Measurements from ENCODE around the gene G0S2. TPM values are rescaled to one million over a fixed set of nuclear protein-coding genes. Genes with fewer than 3 reads are reported as not detected.
A peak's percentile ranks its signal among the peaks of the same experiment; 100 is the strongest.

The G0S2 gene
- total RNA-seq, 1 donor from 2014 or later, result 19.9 TPM

GRCh38 chr1:209634005-209634737, 41.0 kb upstream of the G0S2 start:
- H3K4me1 ChIP-seq, result no peaks in the 10 kb centered on the region
- H3K9me3 ChIP-seq, result no peaks in the 10 kb centered on the region
- no peaks in the 10 kb centered on the region for H3K27me3 ChIP-seq (ENCODE audit: low read depth)
- intact Hi-C loops (cut with DNase I), result no loop called here
- DNase-seq, result no peak
- no peak overlapping the region for H3K27ac ChIP-seq
- ATAC-seq, result no peak
- H3K36me3 ChIP-seq, result no peaks in the 10 kb centered on the region
- H3K4me3 ChIP-seq, result no peak overlapping the region
- no peak for TF ChIP-seq CTCF (IDR thresholded peaks at IDR 0.05)

GRCh38 chr1:209635850-209636249, 39.4 kb upstream of the G0S2 start:
- intact Hi-C loops (cut with DNase I), result no loop called here
- Histone ChIP-seq H3K27me3 (ENCODE audit: low read depth) (no peaks in the 10 kb centered on the region), H3K9me3 (no peaks in the 10 kb centered on the region), H3K4me3 (no peak overlapping the region), H3K27ac (no peak overlapping the region), H3K4me1 (no peaks in the 10 kb centered on the region), H3K36me3 (no peaks in the 10 kb centered on the region)
- no peak for ATAC-seq
- no peak for TF ChIP-seq CTCF (IDR thresholded peaks at IDR 0.05)
- DNase-seq, result no peak

- H3K4me3 ChIP-seq, result no peak overlapping the region
- DNase-seq (peak; percentile 69), ATAC-seq (peak; percentile 83 to 87)
- intact Hi-C loops (cut with DNase I), result no loop called here
- TF ChIP-seq CTCF (IDR thresholded peaks at IDR 0.05), result no peak
- H3K4me1 ChIP-seq, result peaks cover 51% of the 10 kb centered on the region
- no peaks in the 10 kb centered on the region for H3K36me3 ChIP-seq
- no peaks in the 10 kb centered on the region for H3K27me3 ChIP-seq (ENCODE audit: low read depth)
- peak overlapping the region; percentile 74 for H3K27ac ChIP-seq
- no peaks in the 10 kb centered on the region for H3K9me3 ChIP-seq
Observed at GRCh38 chr1:209641832-209642172, 33.4 kb upstream of the G0S2 start.

GRCh38 chr1:209642816-209643215, 32.4 kb upstream of the G0S2 start:
- TF ChIP-seq CTCF (IDR thresholded peaks at IDR 0.05), result no peak
- Histone ChIP-seq H3K9me3 (no peaks in the 10 kb centered on the region), H3K4me3 (no peak overlapping the region), H3K27ac (peak overlapping the region; percentile 74), H3K27me3 (ENCODE audit: low read depth) (no peaks in the 10 kb centered on the region), H3K36me3 (no peaks in the 10 kb centered on the region), H3K4me1 (peaks cover 61% of the 10 kb centered on the region)
- ATAC-seq, result peak in 1 of 2 donors; percentile 14
- DNase-seq, result no peak
- intact Hi-C loops (cut with DNase I), result no loop called here

GRCh38 chr1:209643285-209644020, 31.8 kb upstream of the G0S2 start:
- ATAC-seq (peak; percentile 38 to 59), DNase-seq (no peak)
- Histone ChIP-seq H3K27ac (peak overlapping the region; percentile 74), H3K36me3 (no peaks in the 10 kb centered on the region), H3K27me3 (ENCODE audit: low read depth) (no peaks in the 10 kb centered on the region), H3K9me3 (no peaks in the 10 kb centered on the region), H3K4me3 (no peak overlapping the region), H3K4me1 (peaks cover 67% of the 10 kb centered on the region)
- no peak for TF ChIP-seq CTCF (IDR thresholded peaks at IDR 0.05)
- intact Hi-C loops (cut with DNase I), result no loop called here
